CD4-positive, alpha-beta T cell treated with Interleukin-17A for 4 hours (primary cell): ENCODE results near the gene MRPS33.
"Not testable (repeated sequence)": the region's sequence is repeated elsewhere in the genome, so short reads cannot be mapped to it uniquely, and the experiment has no call there.

Experiments
- DNase-seq: peaks from one replicate; pipeline ENCODE4 v3.0.0-alpha.2; 2020; ENCODE audit warnings: mixed read lengths

The MRPS33 gene

DNA sequence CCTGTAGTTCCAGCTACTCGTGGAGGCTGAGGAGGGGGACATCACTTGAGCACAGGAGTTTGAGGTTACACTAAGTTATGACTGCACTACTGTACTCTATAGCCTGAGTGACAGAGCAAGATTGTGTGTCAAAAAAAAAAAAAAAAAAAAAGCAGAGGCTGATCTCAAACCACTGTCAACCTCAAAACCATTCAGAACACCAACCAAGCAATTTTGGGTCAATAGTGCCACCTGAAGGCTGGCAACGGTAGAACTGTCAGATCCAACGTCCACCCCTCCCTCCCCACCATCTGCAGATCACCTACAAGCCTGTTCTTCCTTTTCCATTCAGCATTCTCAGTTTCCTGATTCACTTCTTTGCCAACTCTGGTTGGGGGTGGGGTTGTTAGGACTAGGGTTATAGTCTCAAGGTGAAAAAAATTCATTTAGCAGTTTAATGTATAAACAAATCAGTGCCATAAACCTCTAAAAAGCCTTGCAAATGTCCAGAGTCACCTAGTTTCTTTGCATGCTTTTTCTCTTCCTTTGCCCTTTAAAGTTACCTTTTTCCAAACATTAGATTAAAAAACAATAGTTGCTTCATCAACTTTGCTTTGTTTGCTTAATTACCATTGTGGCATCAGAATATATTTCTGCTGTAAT lies 2.6 kb downstream of the MRPS33 start:
- DNase-seq: peak; percentile 79

GRCh38 chr7:141011443-141011842 lies 3.3 kb downstream of the MRPS33 start:
- DNase-seq: no peak

DNA sequence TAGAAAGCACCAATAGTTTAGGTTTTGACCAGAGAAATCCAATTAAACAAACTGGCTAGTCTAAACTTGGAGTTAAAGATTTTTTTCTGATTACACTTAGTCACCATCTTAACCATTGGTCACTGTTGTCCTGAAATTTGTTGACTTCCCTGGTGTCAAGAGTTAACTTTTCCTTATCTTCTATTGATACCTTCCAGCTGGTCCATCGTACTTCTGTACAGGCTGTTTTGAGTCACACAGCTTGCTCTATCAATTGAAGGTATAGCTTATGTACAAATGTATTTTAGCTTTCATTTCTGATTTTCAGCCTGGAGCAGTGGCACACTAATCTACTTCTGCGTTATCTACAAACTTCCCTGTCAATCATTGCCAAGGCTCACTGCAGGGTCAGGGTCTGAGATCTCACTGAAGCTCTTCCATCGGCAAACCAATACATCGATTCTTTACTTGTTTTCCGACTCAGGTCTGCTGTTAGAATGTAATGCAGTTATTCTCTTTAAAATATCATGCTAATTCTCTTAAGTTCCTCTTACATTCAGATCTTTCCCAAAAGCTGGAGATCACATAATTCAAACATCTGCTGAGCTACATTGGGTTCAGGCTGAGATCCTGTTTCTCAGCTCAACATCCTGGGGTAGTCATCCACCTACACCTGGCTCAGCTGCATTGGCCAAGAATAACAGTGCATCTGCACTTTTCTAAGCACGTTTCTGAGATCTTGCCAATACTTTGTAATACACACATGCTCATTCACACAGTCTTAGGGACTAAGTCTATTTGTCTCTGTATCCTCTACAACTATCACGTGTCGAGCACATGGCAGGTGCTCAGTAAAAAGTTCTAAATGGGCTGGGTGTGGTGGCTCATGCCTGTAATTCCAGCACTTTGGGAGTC lies 11.3 kb downstream of the MRPS33 start:
- no peak for DNase-seq

DNA sequence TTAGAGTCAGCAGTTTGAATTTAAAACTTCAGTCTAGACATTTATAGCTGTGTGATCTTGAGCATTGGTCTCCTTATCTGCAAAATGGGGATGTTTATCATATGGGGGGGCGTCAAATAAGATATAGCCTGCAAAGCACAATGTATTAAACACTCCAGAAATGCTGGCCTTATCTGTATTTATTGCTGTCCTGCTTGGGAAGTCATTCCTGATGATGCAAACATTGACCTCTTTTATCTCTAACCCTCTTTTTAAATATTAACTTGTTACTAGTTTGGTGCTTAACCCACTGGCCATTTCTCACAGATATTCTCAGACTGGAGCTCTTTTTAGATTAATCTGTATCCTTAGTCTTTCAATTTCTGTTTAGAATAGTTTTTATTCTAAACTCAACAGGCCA lies 13.2 kb downstream of the MRPS33 start:
- DNase-seq: no peak

DNA sequence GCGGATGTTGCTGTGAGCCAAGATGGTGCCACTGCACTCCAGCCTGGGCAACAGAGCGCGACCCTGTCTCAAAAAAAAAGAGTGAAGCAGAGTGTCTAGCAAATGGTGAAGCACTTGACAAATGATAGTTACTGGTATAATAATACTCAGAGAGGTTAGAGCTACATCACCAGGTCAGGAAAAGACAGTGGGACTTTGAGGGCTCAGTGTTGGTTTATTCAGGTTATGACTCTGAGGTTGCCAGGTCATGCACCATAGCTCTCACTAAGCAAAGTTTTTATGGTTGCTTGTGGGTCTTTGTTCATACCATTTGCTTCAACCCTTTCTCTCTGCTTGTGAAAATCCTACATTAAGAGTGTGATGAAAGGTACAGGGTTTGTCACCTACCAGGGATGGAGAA lies 13.6 kb downstream of the MRPS33 start:
- DNase-seq: no peak

GRCh38 chr7:140998715-140999114 lies 16.0 kb downstream of the MRPS33 start:
- no peak for DNase-seq

DNA sequence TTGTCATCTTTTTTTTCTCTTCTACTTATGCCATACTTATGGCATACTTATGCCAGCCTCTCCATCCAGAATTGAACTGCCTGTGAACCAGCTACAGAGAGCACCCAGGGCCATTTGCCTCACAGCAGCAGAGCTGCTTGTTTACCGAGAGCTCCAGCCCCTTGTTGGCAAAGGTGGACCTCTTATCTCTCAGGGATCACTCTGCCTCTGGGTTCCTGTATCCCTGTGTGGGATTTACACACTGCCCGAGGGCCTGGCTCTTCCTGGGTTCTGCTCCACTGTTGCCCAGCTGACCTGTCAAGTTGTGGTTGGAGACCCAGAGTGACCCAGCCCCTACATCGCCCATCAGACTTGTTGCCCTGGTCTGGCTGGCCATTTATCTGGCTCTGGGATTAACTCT lies 22.3 kb downstream of the MRPS33 start:
- DNase-seq: no peak

- no peak for DNase-seq
Measured at GRCh38 chr7:140990193-140990962, 24.4 kb downstream of the MRPS33 start.

GRCh38 chr7:140989068-140989467 lies 25.7 kb downstream of the MRPS33 start:
- DNase-seq: no peak

- DNase-seq: no peak
Measured at GRCh38 chr7:140983802-140984201, 30.9 kb downstream of the MRPS33 start.

- no peak for DNase-seq
Measured at GRCh38 chr7:140982508-140982907, 32.2 kb downstream of the MRPS33 start.

- DNase-seq: no peak
Measured at GRCh38 chr7:140981951-140982350, 32.8 kb downstream of the MRPS33 start.

- DNase-seq: no peak
Measured at GRCh38 chr7:140977741-140978140, 37.0 kb downstream of the MRPS33 start.

DNA sequence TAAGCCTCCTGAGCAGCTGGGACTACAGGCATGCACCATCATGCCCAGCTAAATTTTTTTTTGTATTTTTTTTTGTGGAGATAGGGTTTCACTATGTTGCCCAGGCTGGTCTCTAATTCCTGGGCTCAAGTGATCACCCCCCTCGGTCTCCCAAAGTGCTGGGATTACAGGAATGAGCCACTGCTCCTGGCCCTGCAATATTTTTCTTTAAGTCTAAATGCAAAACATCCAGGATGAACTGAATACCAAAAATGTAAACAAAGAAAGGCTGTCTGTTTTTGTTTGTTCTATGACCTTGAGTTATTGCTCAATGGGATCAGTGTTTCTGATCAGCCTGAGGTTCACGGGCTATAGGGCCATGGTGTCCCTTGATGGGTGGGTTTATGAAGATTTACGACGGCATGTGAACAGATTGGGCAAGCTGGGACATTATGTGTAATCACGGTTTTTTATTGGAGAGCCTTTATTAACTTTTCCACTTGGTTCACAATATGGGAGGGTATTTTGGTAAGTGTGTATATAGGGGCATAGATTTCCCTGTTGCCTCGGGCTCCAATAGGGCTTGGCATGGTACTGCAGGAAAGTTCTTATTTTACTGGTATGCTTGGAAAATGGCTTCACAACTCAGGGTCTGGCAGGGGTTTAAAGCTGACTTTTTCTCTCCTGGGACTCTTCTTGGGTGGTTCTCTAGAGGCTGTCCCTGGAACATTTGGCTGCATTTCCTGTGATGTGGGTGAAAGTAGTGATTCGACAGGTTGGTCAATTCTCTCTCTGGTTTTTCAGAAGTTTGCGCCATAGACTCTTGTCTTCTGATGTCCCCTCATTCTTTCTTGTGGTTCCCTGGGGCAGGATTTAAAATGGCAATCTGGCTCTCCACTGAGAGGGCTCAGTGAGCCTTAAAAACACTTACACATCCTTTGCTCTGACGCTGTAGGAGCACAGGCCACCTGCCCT lies 41.6 kb downstream of the MRPS33 start:
- no peak for DNase-seq

- no peak for DNase-seq
Measured at GRCh38 chr7:140972344-140972743, 42.4 kb downstream of the MRPS33 start.

- no peak for DNase-seq
Measured at GRCh38 chr7:140967438-140967837, 47.3 kb downstream of the MRPS33 start.

DNA sequence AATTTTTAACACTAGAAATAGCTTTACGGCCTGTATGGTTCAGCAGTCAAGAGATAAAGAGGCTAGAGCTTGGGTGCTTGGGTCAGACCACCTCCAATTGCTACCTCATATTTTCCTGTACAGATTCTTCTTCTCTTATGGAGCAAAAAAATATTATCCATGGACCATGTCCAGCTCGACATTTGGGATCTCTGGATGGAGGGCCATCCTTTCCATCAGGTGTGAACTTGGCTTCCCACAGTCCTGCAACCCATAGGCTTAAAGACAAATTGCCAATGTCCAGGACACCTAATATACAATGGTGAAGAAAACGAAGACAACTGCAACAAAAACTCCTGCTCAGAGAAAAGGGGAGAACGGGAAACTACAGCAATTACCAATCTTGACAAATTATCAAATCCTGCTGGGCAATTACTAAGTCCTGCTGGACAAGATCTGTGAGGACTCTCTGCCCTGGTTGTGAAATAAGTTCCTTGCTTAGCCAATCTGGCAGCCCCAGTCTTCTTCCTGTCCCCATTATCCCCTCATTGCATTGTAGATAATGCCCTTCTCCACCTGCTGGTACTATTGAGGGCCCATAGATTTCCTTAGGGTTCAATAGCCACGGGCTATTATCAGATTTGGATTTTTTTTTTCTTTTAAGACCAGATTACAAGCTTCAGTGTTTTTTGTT lies 48.1 kb downstream of the MRPS33 start:
- DNase-seq: no peak

- DNase-seq: no peak
Measured at GRCh38 chr7:140961117-140961516, 53.6 kb downstream of the MRPS33 start.

- not testable (repeated sequence) for DNase-seq
Measured at GRCh38 chr7:140956997-140957396, 57.8 kb downstream of the MRPS33 start.
